ENCODE results near the gene PCDH7. TPM values are rescaled to one million over a fixed set of nuclear protein-coding genes. Genes with fewer than 3 reads are reported as not detected.

PCDH7 gene
- total RNA-seq, 4 donors from 2014 or later, result 12.0 to 68.9 (median 17.9) TPM

DNA sequence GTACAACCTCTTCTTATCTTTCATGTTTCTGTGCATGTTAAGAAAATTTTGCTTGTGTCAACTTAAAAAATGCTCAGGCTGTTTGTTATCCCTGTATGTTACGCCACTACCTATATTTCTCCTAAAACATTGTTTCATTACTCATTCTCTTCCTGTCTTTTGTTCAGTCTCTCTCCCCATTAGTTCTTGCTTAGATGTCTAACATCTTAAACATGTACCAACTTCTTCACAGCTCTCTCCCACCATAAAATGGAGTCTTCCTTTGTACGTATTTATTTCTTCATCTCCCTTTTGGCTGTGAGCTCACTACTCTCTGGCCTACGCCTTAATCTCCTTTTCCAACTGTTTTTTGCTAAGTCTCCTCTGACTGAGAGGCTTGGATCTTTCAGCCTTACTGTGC lies 36.4 kb downstream of the PCDH7 start:
- no peaks in the 10 kb centered on the region for H3K27me3 ChIP-seq
- no peak for TF ChIP-seq POLR2A (IDR thresholded peaks at IDR 0.05)
- TF ChIP-seq, protein P1, sequence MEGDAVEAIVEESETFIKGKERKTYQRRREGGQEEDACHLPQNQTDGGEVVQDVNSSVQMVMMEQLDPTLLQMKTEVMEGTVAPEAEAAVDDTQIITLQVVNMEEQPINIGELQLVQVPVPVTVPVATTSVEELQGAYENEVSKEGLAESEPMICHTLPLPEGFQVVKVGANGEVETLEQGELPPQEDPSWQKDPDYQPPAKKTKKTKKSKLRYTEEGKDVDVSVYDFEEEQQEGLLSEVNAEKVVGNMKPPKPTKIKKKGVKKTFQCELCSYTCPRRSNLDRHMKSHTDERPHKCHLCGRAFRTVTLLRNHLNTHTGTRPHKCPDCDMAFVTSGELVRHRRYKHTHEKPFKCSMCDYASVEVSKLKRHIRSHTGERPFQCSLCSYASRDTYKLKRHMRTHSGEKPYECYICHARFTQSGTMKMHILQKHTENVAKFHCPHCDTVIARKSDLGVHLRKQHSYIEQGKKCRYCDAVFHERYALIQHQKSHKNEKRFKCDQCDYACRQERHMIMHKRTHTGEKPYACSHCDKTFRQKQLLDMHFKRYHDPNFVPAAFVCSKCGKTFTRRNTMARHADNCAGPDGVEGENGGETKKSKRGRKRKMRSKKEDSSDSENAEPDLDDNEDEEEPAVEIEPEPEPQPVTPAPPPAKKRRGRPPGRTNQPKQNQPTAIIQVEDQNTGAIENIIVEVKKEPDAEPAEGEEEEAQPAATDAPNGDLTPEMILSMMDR (IDR thresholded peaks at IDR 0.05), result no peak
- WGBS, 2 donors, result 49 to 60% methylated on average over 3 of the region's 3 CpGs
- H3K9me3 ChIP-seq, result no peaks in the 10 kb centered on the region
- DNase-seq, result no peak
- H3K4me1 ChIP-seq, result peaks cover 0 to 48% (median 9%) of the 10 kb centered on the region in 3 donors
- peak overlapping the region; percentile 29 to 71 (median 61) for H3K27ac ChIP-seq
- H3K36me3 ChIP-seq, result no peaks in the 10 kb centered on the region
- intact Hi-C loops (cut with DNase I), result no loop called here
- H3K4me3 ChIP-seq, result no peak overlapping the region

DNA sequence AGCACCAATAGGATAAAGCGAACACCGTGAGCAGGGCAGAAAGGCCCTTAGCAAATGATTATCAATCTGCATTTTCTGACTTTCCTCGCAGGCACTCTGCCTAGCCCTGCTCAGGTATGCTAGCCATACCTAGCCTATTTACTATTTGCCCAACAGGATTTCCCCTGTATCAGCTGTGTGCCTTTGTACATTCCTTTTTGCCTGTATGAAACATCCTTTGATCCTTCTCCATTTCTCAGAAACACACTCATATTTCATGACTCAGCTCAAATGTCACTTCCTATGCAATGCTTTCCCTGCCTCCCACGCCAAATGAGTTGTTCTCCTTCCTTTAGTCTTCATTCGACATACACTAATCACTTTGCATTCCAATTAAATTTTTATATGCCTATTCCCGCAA lies 37.2 kb downstream of the PCDH7 start:
- no peaks in the 10 kb centered on the region for H3K9me3 ChIP-seq
- 26 to 36% methylated on average over 6 of the region's 6 CpGs for WGBS, 2 donors
- intact Hi-C loops (cut with DNase I), result no loop called here

DNA sequence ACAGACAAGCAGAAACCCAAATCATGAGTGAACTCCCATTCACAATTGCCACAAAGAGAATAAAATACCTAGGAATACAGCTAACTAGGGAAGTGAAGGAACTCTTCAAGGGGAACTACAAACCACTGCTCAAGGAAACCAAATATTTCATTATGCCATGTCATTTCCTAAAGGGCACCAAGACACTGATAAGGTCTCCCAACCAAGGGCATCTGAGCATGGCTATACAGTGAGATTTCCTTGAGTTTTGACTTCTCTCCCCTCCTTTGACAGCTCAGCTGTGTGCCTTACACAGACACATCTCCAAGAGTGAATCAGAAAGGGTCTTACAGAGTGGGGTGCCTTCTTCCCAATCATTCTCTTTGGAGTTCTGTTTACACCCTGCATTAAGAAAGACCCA lies 40.4 kb downstream of the PCDH7 start:
- no peaks in the 10 kb centered on the region for H3K36me3 ChIP-seq
- intact Hi-C loops (cut with DNase I), result no loop called here
- H3K4me3 ChIP-seq, result no peak overlapping the region
- H3K27me3 ChIP-seq, result no peaks in the 10 kb centered on the region
- no peak overlapping the region for H3K27ac ChIP-seq
- DNase-seq, result no peak
- TF ChIP-seq POLR2A (IDR thresholded peaks at IDR 0.05), result no peak
- TF ChIP-seq, protein P1 (IDR thresholded peaks at IDR 0.05), result no peak
- H3K9me3 ChIP-seq, result no peaks in the 10 kb centered on the region
- H3K4me1 ChIP-seq, result peaks cover 0 to 21% (median 5%) of the 10 kb centered on the region in 3 donors

More for the DNA sequence above, 37.2 kb downstream of the PCDH7 start:
- no peak for DNase-seq
- Histone ChIP-seq H3K27me3 (no peaks in the 10 kb centered on the region), H3K27ac (peak overlapping the region; percentile 29 to 71 (median 61)), H3K4me1 (peaks cover 0 to 48% (median 9%) of the 10 kb centered on the region in 3 donors), H3K4me3 (no peak overlapping the region), H3K36me3 (no peaks in the 10 kb centered on the region)
- no peak for TF ChIP-seq POLR2A (IDR thresholded peaks at IDR 0.05)
- TF ChIP-seq, protein P1 (IDR thresholded peaks at IDR 0.05), result no peak

DNA sequence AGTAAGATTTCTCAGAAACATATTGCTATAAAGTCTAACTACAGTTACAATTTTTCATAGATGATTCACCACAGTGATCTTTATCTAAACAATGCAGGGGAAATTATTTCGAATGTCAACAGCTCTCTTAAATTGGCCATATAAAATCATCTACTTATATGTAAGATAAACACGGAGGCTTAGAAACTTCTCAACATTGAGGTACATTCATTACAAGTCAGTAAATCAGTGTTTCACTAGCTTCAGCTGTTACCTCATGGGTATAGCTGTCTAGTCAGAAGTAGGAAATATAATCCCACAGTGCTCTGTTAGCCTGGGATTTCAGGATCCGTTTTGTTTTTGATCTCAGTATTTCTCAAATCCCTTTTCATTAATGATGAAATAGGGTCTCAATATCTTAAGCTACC lies 43.2 kb downstream of the PCDH7 start:
- WGBS, 2 donors, result 26 to 52% methylated on average over 3 of the region's 3 CpGs
- Histone ChIP-seq H3K36me3 (no peaks in the 10 kb centered on the region), H3K9me3 (no peaks in the 10 kb centered on the region), H3K27ac (no peak overlapping the region), H3K27me3 (no peaks in the 10 kb centered on the region), H3K4me1 (no peaks in the 10 kb centered on the region), H3K4me3 (no peak overlapping the region)
- no peak for DNase-seq
- TF ChIP-seq, protein P1 (IDR thresholded peaks at IDR 0.05), result no peak
- TF ChIP-seq POLR2A (IDR thresholded peaks at IDR 0.05), result no peak
- intact Hi-C loops (cut with DNase I), result no loop called here

DNA sequence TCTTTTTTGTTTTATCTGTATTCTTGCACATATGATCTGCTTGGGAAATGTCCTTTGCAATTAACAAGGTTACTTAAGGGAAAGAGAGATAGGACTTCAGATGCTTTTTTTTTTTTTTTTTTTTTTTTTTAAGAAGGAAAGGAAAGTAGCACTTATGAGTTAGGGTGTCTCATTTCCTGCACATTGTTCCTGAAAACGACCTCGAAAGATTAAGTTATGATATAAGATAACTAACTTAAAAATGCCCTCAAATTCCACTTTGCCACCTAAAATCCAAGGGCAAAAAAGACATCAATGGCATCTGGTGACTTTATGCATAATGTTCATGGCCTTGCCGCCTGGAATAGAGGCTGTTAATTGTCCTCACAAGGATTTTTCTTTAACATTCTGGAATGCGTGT lies 44.9 kb downstream of the PCDH7 start:
- intact Hi-C loops (cut with DNase I), result no loop called here
- Histone ChIP-seq H3K9me3 (no peaks in the 10 kb centered on the region), H3K27me3 (no peaks in the 10 kb centered on the region), H3K4me1 (peaks cover 1 to 11% (median 8%) of the 10 kb centered on the region in 3 donors), H3K4me3 (no peak overlapping the region), H3K36me3 (no peaks in the 10 kb centered on the region), H3K27ac (no peak overlapping the region)
- TF ChIP-seq POLR2A (IDR thresholded peaks at IDR 0.05), result no peak
- TF ChIP-seq, protein P1 (IDR thresholded peaks at IDR 0.05), result no peak
- 72 to 73% methylated on average over 4 of the region's 4 CpGs for WGBS, 2 donors
- DNase-seq, result no peak

Data from esophagus squamous epithelium (tissue), 5 donors.